GM21528 (cell line): ENCODE measurements around the gene PWP1.
A peak's percentile ranks its signal among the peaks of the same experiment; 100 is the strongest.

Source experiments
- ATAC-seq: cut with Tn5 transposase; IDR thresholded peaks from one replicate; pipeline ENCODE4 v1.9.1; 2021; ENCODE audit warnings: mild to moderate bottlenecking, moderate library complexity; ENCODE audit not compliant: unreplicated experiment, low FRiP score

PWP1 gene

GRCh38 chr12:107685360-107686248 lies at the start of gene PWP1:
Gene PWP1 (plus strand): TSS chr12:107685799. CDS start chr12:107685900, 101 bp downstream.
- peak; percentile 85 for ATAC-seq

GRCh38 chr12:107641154-107641553 lies 44.4 kb upstream of the PWP1 start:
- ATAC-seq: no peak

- ATAC-seq: no peak
Observed at GRCh38 chr12:107642240-107642639, 43.4 kb upstream of the PWP1 start.

DNA sequence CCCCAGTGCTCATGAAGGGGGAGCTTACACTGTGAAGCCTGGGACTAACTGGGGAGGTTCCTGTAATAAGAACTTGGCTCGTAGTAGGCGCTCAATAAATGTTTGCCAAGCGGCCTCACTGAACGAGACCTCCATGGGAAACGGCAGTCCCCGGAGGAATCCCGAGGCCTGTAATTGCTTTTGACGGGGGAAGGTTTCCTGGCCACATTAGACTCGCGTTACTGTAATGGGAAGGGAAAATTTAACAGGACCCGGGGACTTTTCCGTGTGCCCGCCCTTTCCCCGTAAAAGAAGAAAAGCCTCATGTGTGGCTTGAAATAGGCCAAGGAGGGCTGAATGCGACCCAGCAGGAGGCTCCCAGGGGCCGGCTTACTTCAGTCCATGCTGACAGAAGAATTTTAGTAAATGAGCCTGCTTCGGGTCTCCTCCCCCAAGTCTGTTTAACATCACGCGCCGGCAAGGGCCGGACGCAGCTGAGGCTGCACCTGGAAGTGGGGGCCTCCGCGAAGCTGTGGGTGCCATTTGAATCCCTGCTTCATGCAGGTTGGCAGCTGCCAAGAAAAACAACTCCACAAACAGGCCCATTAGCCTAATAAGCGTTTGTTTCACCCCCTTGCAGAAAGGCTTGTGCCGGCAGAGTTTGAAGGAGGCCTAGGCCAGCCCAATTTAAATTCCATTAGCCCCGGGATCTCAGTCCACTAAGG lies 39.8 kb upstream of the PWP1 start:
- ATAC-seq: no peak

DNA sequence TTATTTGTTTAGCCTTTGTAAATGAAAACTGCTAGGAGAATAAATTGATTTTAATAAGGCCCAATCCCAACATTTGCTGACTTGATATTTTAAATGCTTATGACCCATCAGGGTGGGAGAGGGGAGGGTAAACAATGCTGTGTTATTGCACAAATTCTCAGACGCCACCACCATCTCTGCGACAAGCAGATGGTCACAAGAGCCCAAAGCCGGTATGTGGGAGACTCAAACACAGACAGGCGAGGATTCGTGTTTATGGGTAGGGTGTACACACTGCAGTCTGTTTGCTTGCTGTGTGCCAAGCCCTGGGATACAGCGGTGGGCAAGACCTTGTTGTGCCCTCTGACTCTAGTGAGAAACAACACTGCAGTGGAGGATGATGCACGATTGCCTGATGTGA lies 39.2 kb upstream of the PWP1 start:
- no peak for ATAC-seq

GRCh38 chr12:107649661-107650061 lies 35.9 kb upstream of the PWP1 start:
- no peak for ATAC-seq

- ATAC-seq: no peak
Observed at GRCh38 chr12:107650977-107651376, 34.6 kb upstream of the PWP1 start.

- no peak for ATAC-seq
Observed at GRCh38 chr12:107651571-107652449, 33.8 kb upstream of the PWP1 start.

DNA sequence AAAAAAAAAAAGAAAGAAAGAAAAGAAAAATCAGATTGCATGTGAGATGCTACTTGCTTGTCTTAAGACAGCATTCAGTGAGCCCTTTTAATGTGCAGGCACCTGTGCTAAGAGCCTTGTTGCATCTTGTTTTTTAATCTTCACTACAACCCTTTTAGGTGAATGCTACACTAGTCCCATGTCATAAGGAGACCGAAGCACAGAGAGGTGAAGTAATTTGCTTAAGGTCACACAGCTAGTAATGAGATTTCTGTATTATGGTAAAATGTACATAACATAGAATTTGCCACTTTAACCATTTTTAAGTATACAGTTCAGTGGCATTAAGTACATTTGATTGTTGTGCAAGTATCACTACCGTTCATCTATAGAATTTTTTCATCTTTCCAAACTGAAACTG lies 32.1 kb upstream of the PWP1 start:
- ATAC-seq: no peak

GRCh38 chr12:107654873-107655272 lies 30.7 kb upstream of the PWP1 start:
- no peak for ATAC-seq

GRCh38 chr12:107655281-107656065 lies 30.1 kb upstream of the PWP1 start:
- ATAC-seq: no peak

GRCh38 chr12:107656302-107656701 lies 29.3 kb upstream of the PWP1 start:
- no peak for ATAC-seq

DNA sequence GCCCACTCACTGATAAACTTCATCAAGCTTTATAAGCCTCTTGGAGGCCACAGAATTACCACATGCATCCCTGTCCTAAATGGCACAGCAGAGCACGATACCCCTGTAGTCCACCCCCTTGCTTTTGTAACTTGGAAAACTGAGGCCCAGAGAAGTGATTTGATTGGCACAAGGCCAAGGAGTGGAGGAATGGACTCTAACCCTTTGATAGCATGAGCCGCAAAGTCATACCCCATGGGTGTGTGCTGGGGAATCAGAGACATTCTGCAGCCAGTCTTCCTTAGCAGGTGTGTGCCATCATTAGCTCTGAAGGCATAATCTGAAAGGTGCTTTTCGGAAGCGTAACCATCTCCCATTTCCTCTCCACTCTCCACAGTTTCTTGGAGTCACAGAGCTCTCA lies 28.5 kb upstream of the PWP1 start:
- no peak for ATAC-seq

DNA sequence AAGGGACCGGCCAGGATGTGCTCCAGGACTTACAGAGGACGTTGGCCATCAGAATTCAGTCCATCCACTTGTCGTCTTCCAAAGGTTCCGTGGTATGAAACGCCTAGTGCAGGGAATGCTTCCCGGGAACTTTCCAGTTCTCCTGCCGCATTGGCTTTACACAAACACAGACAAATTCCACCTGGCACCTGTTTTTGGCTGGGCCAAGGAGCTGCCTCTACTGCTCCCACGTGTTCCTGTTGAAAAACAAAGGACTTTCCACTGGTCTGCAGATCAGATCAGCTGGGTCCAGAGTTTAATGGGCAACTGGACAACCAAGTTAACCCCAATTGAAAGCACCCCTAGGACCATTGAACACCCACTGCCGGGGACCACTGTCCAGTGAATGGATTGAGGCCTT lies 28.0 kb upstream of the PWP1 start:
- no peak for ATAC-seq

GRCh38 chr12:107660235-107660634 lies 25.4 kb upstream of the PWP1 start:
- no peak for ATAC-seq

DNA sequence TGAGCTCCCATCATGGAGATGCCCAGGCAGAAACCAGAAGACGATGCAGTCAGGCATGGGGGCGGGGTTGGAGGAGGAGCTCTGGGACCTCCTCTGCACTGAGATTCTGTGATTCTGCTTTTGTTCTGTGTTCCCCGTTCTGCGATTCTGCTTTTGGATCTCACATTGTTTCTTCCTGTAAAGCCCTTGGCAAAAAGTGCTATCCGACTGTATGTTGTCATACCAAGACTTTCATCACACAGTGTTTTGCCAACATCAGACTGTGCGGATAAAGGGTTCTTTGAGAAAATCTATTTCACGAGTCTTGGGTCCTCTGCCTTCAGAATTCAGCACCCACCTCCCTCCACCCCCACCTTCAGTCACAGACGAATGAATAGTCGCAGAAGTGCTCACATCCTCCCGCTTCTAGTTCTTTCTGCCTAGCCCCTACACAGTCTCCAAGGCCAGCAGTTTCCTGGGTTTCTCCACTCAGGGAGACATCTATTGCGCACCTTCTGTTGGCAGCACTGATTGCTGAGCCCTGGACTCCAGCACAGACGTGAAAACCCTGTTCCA lies 24.7 kb upstream of the PWP1 start:
- no peak for ATAC-seq

GRCh38 chr12:107661830-107662229 lies 23.8 kb upstream of the PWP1 start:
- no peak for ATAC-seq

DNA sequence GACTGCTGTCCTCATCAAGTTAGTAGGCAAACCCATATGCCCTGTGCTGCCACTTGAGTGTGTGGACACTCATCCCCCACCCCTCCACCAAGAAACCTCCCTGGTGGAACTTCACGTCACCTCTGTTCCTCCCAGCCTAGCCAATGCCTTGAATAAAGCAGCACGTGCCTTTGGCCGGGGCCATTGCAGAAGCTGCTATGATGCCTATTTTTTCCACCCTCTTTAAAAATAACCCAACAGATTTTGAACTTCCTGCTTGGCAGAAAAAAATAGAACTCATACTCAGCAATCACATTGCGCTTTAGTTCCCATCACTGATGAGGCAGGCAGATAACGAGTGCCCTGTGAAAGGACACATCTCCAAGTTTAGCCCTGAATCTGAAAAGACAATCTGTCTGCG lies 23.1 kb upstream of the PWP1 start:
- no peak for ATAC-seq

DNA sequence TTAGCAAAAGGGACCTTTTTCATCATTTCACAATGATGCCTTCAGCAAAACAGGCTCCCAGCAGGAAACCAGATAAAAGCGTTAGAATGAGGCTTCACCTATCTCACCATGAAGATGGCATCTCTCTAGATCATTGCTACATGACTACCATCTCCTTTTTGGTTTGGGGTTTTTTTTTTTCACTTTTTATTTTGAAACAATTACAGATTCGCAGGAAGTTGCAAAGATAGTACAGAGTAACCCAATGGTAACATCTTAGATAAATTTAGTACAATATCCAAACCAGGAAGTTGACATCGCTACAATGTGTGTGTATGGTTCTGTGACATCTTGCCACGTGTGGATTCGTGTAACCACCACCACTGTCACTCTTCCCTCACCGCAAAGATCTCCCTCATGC lies 22.3 kb upstream of the PWP1 start:
- ATAC-seq: no peak

GRCh38 chr12:107666009-107666408 lies 19.6 kb upstream of the PWP1 start:
- ATAC-seq: no peak
